HG02840 (cell line): Measurements from ENCODE around the gene PIM2.

Source experiments
- ATAC-seq: cut with Tn5 transposase; IDR thresholded peaks from one replicate; pipeline ENCODE4 v1.9.1; 2021; ENCODE audit warnings: mild to moderate bottlenecking, moderate library complexity, moderate number of reproducible peaks; ENCODE audit not compliant: unreplicated experiment, low FRiP score

PIM2 gene

DNA sequence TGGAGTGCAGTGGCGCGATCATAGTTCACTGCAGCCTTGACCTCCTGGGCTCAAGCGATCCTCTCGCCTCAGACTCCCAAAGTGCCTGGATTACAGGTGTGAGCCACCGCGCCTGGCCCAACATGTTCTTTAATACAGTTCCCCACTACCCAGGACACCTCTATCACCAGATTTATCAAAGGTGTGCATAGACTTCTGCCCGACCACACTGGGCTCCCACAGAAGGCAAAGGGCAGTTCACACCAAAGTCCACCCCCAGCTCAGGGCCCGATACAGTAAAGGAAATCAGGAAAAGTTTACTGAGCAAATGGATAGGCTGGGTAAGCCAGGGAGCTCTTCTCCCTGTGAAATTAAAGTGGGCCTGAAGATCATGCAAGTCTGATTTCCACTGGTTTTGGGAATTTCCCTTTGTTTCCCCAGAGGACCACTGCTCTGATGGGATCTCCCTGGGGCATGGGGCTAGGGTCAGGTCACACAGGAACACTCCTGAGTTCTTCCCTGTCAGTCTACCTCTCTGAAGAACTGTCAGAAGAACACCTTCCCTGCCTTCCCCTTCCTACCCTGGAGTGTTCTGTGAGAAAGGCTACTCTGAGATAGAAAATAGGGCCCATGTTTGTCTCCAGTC lies 17.7 kb upstream of the PIM2 start:
- peak; percentile 10 for ATAC-seq

DNA sequence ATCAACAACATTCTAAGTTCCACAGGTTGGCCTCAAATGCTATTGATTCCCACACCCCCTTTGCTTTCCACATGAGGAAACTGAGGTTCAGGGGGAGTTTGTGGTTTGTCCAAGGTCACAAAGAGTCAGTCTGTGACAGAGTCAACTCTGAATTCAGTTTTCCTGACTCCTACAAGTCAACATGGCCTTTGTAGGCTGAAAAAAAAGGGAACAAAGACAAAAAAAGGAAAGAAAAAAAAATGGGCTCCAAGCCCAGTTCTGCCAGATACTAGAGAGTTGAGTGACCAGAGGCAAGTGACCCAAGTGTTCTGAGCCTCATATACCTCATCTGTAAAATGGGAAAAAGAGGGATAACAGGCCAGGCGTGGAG lies 16.5 kb upstream of the PIM2 start:
- no peak for ATAC-seq

DNA sequence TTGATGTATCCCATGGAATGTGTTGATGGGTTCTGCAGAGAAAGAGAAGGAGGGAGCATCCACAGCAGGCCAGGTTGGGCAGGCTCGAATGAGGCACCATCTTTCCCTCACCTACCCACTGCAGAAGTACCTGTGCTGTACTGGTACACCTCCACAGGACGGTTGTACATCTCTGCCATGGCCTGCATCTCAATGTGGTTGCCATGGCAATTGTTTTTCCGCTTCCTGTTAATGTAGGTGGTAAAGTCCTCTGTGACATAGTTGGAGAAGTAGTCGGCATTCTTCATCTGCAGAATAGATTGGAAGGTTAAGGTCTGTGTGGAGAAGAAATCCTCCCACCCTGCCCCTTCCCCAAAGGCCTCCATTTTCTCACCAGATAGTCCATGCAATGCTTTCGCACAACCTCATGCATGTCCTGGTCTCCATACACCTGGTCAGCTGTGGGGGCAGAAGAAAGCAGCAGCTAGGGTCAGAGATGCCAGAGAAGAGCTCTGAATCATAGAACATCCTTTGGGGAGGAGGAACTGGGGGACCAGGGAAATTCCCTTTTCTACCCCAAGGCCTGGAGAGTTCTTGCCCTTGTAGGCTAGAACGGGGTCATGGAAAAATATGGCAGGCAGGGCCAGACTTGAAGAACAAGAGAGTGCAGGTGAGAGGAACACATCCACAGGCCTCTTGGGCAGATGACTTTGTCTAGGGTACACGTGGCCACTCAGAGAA lies 15.9 kb upstream of the PIM2 start:
- ATAC-seq = no peak

DNA sequence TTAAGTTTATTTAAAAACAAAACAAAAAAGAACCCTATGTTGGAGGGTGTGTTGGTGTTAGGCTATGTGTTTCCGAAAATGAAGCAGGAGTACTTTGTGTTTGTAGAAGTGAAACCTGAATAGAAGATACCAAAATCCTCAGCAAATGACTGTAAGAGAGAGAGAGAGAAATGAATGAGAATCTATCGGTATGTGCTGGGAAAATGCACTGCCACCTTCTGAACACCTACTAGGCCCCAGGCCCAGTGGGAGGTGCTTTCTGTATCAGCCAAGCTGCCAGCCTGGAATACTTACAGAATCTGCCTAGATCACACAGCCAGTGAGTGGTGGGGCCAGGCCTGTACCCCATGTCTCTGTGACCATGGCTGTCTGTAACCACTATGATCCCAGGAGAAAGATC lies 14.9 kb upstream of the PIM2 start:
- no peak for ATAC-seq

DNA sequence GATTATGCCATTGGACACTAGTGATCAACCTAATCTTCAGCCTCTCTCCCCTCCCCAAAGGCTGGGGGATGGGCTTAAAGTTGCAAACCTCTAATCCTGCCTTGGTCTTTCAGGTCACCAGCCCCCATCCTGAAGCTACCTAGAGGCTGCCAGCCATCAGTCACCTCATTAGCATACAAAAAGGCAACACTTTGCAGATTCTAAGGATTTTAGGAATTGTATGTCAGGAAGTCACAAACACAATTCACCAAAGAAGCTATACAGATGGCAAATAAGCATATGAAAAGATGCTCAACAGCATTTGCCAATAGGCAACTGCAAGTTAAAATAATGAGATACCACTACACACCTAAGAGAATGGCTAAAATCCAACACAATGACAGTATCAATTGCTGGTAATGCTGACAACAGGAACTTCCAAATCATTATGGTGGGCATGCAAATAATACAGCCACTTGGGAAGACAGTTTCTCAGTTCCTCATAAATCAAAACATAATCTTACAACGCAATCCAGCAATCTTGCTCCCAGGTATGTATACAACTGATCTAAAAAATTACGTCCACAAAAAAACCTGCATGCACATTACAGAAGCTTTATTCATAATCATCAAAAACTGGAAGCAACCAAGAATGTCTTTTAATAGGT lies 9.0 kb upstream of the PIM2 start:
- no peak for ATAC-seq

DNA sequence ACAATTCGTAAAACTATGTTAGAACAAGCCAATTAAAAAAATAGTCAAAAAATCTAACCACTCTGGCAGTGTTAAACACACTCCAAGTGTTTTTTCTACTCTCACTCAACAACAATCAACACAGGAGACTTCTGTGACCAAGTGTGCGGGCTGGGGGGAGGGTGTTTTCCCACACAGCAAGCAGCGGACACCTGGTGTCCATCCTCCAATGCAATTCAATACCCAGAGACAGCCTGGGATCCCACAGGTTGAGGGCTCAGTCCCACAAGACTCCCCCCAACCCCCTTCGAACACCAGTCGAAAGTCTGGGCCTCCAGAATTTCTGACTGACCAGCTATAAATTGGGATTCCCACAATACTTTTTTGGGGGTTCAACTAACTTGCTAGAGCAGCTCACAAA lies 8.3 kb upstream of the PIM2 start:
- no peak for ATAC-seq

DNA sequence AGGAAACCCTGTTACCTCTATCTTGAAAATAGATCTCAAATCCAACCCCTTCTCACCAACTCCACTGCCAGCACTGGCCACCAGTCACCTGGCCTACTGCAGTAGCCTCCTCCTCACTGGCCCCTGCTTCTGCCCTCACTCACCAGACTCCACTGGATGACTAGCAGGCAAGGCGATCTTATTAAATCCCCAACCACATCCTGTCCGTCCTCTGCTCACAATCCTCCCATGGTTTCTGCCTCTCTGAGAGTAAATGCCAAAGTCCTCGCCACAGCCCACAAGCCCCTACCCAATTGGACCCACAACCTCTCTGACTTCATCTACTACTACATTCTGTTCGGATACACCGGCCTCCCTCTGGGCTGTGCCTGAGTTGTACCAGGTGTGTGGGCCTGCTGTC lies 5.4 kb upstream of the PIM2 start:
- no peak for ATAC-seq

DNA sequence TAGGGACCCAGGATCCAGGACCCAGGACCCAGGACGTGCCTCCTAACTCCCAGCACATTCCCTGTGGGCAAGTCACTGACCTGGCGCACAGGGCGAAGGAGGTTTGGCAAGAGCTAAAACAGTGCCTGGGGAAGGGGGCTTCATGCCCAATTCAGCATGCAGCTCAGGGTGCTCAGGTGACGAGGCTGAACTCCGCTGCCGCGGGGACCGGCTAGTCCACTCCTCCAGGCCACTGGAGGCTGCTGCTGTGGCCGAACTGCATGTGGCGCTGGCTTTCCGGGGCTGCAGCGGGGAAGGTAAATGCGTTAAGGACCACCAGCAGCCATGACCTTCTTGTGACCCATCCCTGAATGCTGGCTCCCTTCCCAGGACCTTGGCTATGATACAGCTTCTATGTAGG lies 4.9 kb upstream of the PIM2 start:
- ATAC-seq = no peak

DNA sequence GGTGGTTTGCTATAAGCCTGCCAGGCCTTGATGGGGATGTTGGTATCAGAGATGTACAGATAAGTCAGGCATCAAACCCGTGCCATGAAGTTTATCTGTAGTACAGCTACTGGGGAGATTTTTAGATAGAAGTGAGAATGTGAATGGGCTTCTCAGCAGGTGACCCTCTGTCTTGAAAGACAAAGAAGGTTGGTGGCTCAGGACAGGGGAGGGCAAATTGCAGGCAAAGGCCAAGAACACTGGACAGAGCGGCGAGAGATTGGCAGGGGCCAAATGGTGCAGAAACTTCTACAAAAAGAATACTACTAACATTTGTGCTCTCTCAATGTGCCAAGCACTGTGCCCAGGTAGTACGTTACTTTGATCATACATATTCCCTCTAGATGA lies 1.9 kb upstream of the PIM2 start:
- no peak for ATAC-seq

DNA sequence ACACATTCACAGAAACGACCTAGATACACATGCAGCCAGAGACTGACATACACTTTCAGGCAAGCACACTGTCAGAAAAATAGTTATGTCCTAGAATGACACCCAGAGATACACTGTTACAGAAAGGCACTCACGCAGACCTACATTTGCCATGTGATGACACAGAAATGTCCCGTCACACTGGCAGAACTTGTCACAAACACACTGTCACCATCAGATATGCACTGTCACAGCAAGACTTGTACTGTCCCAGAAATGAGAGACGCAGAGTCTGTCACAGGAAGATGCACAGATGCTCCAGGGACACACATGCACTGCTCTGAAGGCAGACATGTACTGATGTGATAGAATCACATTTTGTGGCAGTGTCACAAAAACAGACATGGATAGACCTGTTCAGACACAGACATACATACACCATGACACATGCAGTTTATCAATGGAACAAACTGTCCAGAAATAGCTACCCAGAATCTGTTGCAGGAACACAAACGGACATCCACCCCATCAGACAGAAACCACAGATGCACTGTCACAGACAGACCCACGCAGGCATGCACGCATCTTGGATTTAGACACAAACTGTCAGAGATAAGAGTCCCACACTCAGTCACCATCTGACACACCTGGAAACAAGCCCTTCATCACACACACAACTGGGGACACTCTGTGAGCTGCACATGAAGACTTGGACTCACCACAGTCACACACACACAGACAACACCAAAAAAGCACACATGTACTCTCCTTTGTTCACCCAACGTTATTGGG lies 1.3 kb upstream of the PIM2 start:
- ATAC-seq = no peak

DNA sequence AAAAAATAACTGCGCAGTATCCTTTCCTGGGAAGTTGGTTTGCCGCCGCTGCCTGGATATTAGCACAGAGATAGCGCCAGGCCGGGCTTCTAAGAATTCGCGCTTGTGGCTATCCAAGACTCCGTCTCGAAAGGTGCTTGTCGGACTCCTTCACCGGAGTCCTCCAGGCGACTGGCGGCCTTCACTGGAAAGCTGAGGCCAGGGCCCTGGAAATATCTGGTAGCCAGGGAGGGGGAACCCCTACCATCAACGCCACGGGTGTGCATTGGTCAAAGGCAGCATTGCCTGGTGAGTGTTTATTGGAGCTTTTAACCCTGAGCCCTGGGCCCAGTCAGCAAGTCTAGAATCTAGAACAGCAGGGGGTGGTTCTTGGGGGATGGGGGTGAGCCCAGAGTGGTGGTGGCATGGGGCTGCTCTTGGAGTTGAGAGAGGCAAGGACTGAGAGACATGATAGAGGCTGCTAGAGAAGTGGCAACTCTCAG lies 577 bp upstream of the PIM2 start:
- peak; percentile 8 for ATAC-seq

DNA sequence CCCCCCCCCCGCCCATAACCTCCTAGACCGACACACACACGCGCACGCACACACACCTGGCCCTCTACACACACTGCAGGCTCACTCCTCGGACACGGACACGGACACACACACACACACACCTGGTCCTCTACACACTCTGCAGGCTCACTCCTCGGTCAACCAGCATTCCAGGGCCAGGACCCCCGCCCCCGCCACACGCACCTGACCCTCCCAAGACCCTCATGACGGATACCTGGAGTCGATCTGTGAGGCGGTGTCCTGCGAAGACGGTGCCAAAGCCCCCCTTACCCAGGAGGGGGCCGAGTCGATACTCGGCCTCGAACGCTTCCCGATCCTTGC lies 552 bp downstream of the PIM2 start:
- ATAC-seq = no peak

DNA sequence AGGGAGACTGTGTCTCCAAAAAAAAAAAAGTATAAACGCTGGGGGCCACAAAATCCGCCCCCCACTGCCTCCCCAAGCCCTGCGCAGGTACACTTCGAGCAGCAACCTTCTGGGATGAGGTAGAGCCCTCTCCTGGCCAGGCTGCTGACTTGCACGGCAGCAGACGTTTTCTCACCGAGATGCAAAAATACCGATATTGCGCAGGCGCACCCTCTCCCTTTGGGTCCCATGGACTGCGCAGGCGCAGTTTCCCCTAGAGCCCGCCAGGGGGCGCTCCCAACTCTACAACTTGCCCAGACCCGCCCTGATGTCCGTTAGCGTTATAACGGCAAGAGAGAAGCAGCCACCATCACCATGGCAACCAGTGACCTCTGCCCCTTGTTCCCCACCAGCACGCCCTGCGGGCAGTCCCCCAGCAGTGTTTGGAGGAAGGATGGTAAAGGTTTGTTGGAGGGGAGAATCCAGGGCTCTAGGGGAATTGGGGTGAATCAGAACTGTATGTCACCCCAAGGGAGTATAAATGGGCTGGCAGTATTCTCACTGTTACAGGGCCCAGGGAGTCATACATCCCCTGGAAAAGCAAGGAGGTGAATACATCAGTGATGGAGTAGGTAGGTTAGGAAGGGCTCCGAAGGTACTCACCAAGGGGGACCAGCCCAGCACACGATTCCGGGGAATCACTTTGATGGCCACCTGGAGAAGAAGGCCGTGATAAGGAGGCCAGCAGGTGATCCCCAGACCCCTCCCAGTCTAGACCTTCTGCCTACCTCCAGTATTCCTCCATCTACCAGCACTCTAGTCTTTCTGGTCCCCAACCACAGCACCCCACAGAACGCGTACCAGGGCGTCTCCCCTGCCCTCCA lies 1.5 kb downstream of the PIM2 start:
- ATAC-seq = peak; percentile 34

DNA sequence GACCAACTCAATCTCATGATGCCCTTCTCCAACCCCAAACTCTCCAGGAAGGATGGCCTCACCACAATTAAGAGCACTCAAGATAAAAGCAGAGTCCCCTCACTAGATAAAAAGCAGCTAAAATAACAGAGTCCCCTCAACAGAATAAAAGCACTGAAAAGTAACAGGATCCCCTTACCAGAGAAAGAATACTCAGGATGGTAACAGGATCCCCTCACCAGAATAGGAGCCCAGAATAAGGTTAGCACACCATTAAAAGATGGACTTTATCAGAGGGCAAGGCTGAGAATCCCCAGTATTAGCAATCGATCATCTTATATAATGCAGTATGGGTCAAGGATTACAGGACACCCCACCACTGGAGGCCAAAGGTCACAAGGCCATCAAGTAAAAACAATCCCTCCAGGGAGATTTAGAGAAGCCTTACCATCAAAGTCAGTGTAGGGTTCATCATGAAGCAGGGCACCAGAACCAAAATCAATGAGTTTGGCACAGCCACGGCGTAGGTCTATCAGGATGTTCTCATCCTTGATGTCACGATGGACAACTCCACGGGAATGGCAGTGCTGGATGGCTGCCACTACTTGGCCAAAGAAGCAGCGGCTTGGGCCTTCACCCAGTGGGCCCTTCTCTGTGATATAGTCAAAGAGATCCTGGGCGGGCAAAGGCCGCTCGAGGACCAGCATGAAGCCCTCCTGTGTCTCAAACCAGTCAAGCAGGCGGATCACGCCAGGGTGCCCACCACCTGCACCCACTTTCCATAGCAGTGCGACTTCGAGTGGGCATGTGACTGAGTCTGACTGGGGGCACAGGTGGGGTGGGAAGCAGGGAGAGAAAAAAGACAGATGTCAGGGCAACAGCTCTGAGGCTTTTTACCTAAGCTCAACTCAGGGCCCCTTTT lies 4.0 kb downstream of the PIM2 start:
- no peak for ATAC-seq

DNA sequence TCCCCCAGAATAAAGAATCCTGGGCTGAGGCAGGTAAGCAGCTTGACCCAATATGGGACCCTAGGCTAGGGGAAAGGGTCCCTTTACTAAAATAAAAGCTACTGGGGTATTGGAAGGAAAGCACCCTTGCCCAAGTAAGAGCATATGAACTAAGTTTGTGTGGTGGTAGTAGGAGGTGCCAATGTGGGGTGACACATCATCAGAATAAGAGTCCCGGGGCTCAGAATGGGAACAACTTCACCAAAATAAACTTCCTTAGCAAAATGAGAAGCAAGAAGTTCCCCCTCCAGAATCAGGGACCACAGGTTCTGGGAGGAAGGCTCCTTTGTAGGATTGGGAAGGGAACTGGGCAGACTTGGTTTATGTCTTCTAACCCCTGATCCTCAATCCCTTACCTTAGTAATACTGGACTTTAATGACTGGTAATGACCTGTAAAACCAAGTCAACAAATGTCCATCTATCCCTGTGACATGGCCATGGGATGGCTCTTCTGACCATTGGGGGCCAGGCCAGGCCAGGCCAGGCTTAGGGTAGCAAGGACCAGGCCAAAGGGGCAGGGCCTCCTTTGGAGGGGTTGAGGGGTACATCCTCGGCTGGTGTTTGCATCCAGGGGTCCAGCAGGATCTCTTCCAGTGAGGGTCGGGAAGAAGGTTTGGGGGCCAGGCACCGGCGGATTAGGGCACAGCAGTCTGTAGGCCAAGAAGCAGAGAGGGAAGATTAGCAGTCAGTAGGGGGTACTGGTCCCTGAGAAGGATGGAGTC lies 5.0 kb downstream of the PIM2 start:
- no peak for ATAC-seq

DNA sequence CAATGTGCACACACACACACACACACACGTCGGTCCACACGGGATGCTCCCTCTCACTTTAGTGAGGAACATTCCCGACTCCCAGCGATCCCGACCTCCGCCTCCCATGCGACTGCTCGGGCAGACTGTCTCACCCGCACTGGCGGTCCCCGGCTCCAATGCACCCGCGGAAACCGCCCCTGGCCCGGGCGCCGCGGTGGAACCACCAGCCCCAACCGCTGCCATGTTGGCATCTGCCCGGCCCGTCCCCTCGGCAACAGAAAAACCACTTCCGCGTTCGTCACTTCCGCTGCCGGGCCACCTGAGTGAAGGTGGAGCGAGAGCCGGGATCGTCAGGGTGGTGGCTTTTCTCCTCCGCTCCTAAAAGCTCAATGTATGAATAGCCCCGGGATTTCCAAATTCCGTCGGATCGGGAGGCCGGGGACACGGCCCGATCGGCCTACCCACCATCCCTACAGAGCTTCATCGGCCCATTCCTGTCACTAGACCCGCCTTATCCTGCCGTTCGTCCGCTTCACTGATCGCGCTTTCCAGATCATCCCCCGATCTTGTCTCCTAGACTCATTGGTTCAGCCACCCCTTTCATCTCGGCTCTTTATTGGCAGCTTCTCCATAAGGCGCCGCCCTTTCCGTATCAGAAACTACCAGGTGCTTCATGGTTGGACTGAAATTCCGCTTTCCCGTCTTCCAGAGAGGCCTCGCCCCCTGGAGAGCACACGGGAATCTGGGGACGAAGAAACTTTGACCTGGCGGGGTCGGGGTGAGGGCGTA lies 7.2 kb downstream of the PIM2 start, which contains the start of gene SLC35A2:
Gene SLC35A2 (minus strand): TSS at position 235 of the 771 bp plus-strand sequence. CDS start 10 bp downstream, at position 225.
- peak; percentile 55 for ATAC-seq

DNA sequence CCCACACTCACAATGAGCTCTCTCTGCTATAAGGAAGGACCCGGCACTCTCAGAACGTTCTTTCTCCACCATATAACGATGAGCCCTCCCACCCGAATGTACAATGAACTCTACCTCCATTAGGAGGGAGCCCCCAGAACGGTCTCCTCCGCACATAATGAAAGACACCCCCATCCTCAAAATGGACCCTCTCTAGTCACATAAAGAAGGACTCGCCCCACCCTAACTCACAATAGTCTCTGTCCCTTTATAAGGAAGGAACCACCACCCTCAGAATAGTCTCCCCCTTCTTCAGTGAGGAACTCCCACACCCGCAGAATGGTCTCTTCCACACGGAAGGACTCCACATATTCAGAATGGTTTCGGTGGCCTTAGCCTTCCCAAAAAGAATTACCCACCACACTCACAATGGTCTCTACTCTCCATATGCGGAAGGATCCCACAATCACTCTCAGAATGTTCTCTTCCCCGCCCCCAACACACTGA lies 7.9 kb downstream of the PIM2 start:
- ATAC-seq = no peak
